WERI-Rb-1 (cell line): ENCODE results near the gene ABHD1.

ENCODE experiments used
- DNase-seq: peaks from one replicate; pipeline ENCODE4 v3.0.0-alpha.2; 2020
- H3K27ac ChIP-seq: fragments of 250-450 bp; sonication (Bioruptor Pico); 2 replicates; pipeline ENCODE4 v1.5.1; 2020; ENCODE audit warnings: mild to moderate bottlenecking, moderate library complexity
- H3K27me3 ChIP-seq: fragments of 250-450 bp; sonication (Bioruptor Pico); 2 replicates; pipeline ENCODE4 v1.5.1; 2021; ENCODE audit warnings: mild to moderate bottlenecking, low read depth, moderate library complexity; ENCODE audit not compliant: insufficient read depth, severe bottlenecking
- H3K36me3 ChIP-seq: fragments of 250-450 bp; sonication (Bioruptor Pico); 2 replicates; pipeline ENCODE4 v1.5.1; 2020; ENCODE audit warnings: mild to moderate bottlenecking, moderate library complexity
- H3K4me3 ChIP-seq: 2 replicates; pipeline ENCODE4 v1.5.1; 2011; ENCODE audit warnings: low read depth, mild to moderate bottlenecking, control low read depth, low read length
- H3K9me3 ChIP-seq: fragments of 250-450 bp; sonication (Bioruptor Pico); 2 replicates; pipeline ENCODE4 v1.5.1; 2021; ENCODE audit warnings: mild to moderate bottlenecking, moderate library complexity; ENCODE audit not compliant: severe bottlenecking
- TF ChIP-seq, protein P1 (sequence below): IDR thresholded peaks from 2 replicates; pipeline ENCODE4 v1.5.1; 2011; ENCODE audit warnings: low read depth, mild to moderate bottlenecking, control low read depth, inconsistent platforms, low read length

The ABHD1 gene

DNA sequence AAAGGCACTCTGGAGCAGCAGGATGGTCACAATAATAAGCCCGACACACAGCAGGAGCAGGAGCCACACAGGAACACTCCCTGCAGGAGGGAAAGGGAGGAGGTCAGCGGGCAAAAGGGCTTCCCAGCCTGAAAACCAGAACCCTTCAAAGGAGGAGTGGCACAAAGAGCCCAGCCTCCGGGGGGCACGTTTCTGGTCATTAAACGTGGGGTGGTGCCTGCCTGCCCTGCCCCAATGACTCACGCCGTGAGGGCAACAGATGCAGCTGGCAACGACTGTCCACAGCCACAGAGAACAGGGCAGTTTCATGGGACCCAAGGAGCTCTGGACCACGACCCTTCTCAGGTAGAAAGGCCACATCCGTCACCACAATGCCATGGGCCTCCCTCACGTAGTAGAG is 7.8 kb downstream of the ABHD1 start:
- TF ChIP-seq, protein P1, sequence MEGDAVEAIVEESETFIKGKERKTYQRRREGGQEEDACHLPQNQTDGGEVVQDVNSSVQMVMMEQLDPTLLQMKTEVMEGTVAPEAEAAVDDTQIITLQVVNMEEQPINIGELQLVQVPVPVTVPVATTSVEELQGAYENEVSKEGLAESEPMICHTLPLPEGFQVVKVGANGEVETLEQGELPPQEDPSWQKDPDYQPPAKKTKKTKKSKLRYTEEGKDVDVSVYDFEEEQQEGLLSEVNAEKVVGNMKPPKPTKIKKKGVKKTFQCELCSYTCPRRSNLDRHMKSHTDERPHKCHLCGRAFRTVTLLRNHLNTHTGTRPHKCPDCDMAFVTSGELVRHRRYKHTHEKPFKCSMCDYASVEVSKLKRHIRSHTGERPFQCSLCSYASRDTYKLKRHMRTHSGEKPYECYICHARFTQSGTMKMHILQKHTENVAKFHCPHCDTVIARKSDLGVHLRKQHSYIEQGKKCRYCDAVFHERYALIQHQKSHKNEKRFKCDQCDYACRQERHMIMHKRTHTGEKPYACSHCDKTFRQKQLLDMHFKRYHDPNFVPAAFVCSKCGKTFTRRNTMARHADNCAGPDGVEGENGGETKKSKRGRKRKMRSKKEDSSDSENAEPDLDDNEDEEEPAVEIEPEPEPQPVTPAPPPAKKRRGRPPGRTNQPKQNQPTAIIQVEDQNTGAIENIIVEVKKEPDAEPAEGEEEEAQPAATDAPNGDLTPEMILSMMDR = no peak
- H3K27ac ChIP-seq = no peak overlapping the region
- no peak for DNase-seq
- H3K36me3 ChIP-seq = peaks cover 32% of the 10 kb centered on the region
- no peaks in the 10 kb centered on the region for H3K9me3 ChIP-seq
- no peak overlapping the region for H3K4me3 ChIP-seq
- no peaks in the 10 kb centered on the region for H3K27me3 ChIP-seq

DNA sequence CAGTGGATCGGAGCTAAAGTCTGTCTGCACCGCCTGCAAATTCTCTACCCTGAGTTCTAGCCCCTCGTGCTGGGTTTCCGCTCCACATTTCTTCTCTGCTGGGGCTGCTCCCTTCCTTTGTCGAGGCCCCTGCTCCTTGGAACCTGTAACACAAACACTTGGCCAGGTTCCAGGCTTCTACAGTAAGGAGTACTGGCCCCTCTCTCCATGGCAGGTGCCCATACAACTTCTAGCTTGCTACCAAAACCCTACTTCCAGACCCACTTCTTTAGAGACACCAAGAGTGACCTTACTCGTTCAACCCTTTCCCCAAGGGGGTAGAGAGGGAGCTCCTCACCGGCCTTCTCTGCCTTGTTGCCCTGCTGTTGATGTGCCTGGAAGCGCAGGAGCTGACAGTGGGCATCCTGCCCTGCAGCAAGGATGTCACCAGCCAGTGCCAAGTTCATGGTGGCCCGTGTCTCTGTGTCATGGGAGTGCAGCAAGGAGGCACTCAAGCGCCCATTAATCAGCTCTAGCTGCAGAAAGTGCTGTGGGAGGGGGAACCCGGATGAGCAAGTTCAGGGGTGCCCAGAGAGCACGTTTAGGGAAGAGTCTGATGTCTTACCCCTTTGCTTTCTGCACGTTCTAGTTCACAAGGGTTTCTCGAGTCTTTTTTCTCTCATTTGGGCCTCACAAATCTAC is 9.7 kb downstream of the ABHD1 start:
- Histone ChIP-seq H3K27ac (peak overlapping the region; percentile 66), H3K27me3 (no peaks in the 10 kb centered on the region), H3K9me3 (no peaks in the 10 kb centered on the region), H3K36me3 (peaks cover 32% of the 10 kb centered on the region), H3K4me3 (peak overlapping the region; percentile 72)
- TF ChIP-seq, protein P1 = 0 out of 2 replicates have a peak, but pooled peaks have one; percentile 0
- DNase-seq = no peak

DNA sequence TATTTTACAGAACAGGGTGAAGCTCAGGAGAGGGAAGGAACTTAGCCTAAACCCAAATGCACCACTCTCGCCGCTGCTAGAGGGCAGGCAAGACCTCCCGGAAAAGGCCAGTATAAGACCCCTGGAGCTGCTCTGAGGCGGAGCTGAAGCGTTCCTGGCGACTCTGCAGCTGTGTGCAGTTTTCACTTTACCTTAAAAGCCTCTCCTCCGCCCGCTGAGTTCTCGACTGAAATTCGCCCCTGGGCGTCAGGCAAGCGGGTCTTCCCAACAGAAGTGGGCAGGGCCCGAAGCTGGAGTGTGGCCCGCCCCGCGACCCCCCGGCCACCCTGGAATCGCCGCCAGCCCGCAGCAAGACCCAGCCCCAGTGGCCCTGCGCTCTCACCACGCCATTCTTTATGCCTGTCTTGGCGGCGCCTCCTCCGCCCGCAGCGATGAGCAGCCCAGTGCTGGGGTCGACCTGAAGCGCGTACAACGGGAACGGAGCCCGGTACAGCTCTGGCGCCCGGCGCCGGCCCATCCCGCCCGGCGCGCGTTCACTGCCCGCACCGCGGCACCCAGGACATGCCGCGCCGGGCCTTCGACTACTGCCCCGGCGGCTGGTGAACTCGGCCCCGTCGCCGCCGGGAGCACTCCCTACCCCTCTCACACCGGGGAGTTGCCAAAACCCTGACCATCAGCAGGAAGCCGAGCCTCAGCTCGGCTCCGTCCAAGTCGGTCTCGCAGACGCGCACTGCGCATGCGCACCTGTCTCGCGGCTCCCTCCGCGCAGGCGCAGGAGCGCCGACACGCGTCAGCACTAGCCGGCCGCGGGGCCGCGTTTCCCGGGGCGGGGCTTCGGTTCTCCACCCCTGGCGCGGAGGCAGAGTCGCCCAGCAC is 10.5 kb downstream of the ABHD1 start, which contains the start of gene PREB:
Gene PREB (minus strand): TSS at position 732 of the 876 bp plus-strand sequence. CDS start 215 bp downstream, at position 517.
- DNase-seq = peak; percentile 100
- Histone ChIP-seq H3K27ac (peak within 1 kb of the TSS; percentile 66), H3K27me3 (no peaks in the 10 kb centered on the region), H3K9me3 (no peaks in the 10 kb centered on the region), H3K36me3 (peaks cover 32% of the 10 kb centered on the region), H3K4me3 (peak within 1 kb of the TSS; percentile 72)
- TF ChIP-seq, protein P1 = peak; percentile 61

DNA sequence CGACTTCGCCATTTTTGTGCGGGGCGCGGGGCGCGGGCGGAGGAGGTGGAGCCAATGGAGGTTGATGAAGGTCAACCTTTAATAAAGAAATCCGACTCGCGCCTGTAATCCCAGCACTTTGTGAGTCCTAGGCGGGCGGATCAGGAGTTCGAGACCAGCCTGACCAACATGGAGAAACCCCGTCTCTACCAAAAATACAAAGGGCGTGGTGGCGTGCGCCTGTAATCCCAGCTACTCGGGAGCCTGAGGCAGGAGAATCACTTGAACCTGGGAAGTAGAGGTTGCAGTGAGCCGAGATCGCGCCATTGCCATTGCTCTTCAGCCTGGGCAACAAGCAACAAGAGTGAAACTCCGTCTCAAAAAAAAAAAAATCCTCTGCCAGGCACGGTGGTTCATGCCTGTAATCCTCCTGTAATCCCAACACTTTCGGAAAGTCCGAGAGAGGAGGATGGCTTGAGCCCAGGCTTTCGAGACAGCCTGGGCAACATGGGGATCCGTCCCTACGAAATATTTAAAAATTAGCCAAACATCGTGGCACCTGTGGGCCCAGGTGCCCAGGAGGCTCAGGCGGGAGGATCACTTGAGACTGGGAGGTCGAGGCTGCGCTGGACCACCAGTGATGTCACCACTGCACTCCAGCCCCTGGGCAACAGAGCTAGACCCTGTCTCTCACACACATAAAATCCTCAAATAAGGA is 11.3 kb downstream of the ABHD1 start:
- Histone ChIP-seq H3K36me3 (peaks cover 28% of the 10 kb centered on the region), H3K4me3 (peak overlapping the region; percentile 72), H3K27me3 (no peaks in the 10 kb centered on the region), H3K9me3 (no peaks in the 10 kb centered on the region), H3K27ac (peak overlapping the region; percentile 51)
- DNase-seq = no peak
- TF ChIP-seq, protein P1 = no peak

DNA sequence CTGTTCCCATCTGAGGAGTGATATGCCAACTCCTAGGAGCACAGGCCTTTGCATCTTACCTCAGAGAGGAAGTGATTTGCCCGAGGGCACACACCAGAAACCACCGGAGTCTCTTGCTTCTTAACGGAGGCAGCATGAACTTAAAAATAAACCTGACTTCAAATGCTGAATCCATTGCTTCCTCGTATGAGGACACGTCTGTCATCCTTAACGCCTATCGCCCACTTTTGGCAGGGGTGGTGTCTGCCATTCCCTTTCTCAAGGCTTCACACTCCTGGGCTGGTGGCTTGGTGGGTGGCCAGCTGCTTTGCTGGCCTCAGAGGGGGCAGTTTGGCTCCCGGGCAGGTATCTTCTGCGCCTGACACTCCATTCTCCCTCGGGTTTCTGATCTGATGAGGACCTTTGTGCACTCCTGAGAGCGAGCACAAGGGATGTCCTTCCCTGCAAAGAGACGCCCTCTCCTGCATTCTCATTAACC is 11.9 kb downstream of the ABHD1 start:
- DNase-seq = no peak
- TF ChIP-seq, protein P1 = no peak
- no peak overlapping the region for H3K27ac ChIP-seq
- no peak overlapping the region for H3K4me3 ChIP-seq
- H3K9me3 ChIP-seq = no peaks in the 10 kb centered on the region
- no peaks in the 10 kb centered on the region for H3K27me3 ChIP-seq
- peaks cover 22% of the 10 kb centered on the region for H3K36me3 ChIP-seq
